AG10803 (cell line): Measurements from ENCODE around the gene MMD.

Experiments used
- DNase-seq: peaks from one replicate; pipeline ENCODE4 v3.0.0; 2010; ENCODE audit warnings: low read depth
- H3K4me3 ChIP-seq: 2 replicates; pipeline ENCODE4 v1.5.1; 2011; ENCODE audit warnings: mild to moderate bottlenecking, low read length, control low read depth
- TF ChIP-seq, protein P1 (sequence below): conservative IDR thresholded peaks from 2 replicates; pipeline ENCODE4 v1.5.1; 2011; ENCODE audit warnings: mild to moderate bottlenecking, low read length, control low read depth, inconsistent platforms

Gene MMD

GRCh38 chr17:55368706-55369105, 52.9 kb downstream of the MMD start:
- DNase-seq = no peak
- no peak overlapping the region for H3K4me3 ChIP-seq
- TF ChIP-seq, protein P1, sequence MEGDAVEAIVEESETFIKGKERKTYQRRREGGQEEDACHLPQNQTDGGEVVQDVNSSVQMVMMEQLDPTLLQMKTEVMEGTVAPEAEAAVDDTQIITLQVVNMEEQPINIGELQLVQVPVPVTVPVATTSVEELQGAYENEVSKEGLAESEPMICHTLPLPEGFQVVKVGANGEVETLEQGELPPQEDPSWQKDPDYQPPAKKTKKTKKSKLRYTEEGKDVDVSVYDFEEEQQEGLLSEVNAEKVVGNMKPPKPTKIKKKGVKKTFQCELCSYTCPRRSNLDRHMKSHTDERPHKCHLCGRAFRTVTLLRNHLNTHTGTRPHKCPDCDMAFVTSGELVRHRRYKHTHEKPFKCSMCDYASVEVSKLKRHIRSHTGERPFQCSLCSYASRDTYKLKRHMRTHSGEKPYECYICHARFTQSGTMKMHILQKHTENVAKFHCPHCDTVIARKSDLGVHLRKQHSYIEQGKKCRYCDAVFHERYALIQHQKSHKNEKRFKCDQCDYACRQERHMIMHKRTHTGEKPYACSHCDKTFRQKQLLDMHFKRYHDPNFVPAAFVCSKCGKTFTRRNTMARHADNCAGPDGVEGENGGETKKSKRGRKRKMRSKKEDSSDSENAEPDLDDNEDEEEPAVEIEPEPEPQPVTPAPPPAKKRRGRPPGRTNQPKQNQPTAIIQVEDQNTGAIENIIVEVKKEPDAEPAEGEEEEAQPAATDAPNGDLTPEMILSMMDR = no peak

- TF ChIP-seq, protein P1 = no peak
- no peak overlapping the region for H3K4me3 ChIP-seq
- DNase-seq = no peak
These were observed 55.6 kb downstream of the MMD start for GRCh38 chr17:55366020-55366481.

DNA sequence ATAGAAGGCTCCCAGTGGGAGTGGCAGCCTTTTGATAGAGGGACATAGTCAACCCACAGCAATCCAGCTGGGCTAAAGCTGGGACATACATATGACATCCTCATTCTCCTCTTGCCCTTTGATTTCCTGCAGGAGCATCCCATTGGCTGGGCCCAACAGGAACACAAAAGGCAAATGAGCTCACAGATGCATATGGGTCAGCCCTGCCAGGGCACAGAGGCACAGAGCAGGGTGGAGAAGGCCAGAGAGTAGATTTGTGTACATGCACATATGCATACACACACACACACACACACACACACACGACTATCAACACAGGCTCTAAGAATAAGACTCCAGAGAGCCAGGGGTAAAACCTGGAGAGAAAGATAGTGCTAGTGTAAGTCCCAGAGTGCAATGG, 58.6 kb downstream of the MMD start:
- no peak for DNase-seq
- no peak overlapping the region for H3K4me3 ChIP-seq
- TF ChIP-seq, protein P1 = no peak

DNA sequence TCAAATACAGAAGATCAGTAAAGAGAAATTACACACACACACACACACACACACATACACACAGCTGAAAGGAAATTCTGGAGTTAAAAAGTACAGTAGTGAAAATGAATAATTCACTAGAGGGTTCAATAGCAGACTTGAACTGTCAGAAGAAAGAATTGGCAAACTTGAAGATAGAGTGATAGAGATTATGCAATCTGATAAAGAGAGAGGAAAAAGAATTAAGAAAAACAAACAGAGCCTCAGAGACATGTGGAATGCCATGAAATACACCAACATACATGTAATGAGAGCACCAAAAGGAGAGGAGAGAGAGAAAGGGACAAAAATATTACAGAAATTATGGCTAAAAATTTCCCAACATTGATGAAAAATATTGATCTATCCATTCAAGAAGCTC, 60.7 kb downstream of the MMD start:
- TF ChIP-seq, protein P1 = no peak
- DNase-seq = no peak
- H3K4me3 ChIP-seq = no peak overlapping the region

DNA sequence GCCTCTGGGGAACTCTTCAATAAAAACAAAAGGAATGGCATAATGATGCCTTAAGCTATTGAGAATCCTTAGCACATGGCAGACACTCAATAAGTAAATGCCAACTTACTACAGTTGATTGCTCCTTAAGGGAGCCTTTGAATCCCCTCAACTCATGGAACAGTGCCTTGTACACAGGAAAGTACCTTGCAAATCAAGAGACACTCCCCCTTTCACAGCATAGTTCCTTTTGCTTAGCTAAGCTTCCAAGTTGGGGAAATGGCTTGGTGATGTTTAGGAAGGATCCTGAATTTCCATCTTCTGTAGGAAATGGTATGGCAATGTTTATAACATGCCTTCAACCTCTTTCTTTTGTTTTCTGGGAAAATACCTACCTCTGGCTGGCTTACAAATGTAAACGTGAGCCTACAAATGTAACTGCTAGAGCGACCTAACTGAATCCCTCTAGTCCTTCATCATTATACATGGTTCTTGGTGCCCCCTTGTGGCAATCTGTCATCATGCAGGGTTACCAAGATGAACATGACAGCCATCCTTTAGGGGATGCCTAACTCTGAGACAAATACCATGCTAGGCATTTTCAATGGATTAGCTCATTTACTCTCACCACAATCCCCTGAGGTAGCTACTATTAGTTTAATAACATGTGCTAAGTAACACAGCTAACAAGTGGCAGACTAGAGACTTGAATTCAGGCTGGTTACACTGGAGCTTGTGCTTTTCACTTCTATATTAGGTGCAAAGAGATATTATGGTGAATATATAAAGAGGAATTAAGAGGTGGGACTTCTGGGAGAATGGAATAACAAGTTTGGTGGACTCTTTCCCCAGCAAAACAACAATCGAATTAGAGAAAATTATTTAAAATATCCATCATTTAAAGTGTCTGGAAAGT, 65.0 kb downstream of the MMD start:
- DNase-seq = peak; percentile 62
- TF ChIP-seq, protein P1 = peak; percentile 84
- no peak overlapping the region for H3K4me3 ChIP-seq

- TF ChIP-seq, protein P1 = no peak
- no peak for DNase-seq
- H3K4me3 ChIP-seq = no peak overlapping the region
These were observed 66.7 kb downstream of the MMD start for GRCh38 chr17:55354941-55355340.

DNA sequence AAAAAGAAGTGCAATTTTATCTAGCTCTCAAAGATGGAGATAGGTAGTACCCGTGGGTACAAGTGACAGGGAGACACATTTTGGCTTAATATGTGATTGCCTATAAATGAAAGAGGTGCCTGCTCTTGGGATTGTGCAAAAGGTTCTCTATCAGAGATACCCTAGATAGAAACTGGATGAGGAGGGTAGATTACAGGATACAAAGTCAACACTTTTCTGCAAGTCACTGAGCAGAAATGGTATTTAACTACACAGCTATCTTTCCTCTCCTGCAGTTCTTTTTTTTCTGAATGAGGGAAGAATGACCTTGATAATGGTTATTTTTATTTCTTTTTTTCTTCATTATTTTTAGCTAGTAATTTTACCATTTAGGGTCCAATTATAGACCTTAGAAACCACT, 67.6 kb downstream of the MMD start:
- no peak for DNase-seq
- TF ChIP-seq, protein P1 = no peak
- no peak overlapping the region for H3K4me3 ChIP-seq
